SW 1271 (cell line): ENCODE measurements around the gene PHACTR1.
"Not testable (repeated sequence)": the region's sequence is repeated elsewhere in the genome, so short reads cannot be mapped to it uniquely, and the experiment has no call there.

Experiments used
- DNase-seq, 2 experiments: peaks; one replicate each; lab custom pipeline; 2025; lab: John Stamatoyannopoulos, UW

Gene PHACTR1

DNA sequence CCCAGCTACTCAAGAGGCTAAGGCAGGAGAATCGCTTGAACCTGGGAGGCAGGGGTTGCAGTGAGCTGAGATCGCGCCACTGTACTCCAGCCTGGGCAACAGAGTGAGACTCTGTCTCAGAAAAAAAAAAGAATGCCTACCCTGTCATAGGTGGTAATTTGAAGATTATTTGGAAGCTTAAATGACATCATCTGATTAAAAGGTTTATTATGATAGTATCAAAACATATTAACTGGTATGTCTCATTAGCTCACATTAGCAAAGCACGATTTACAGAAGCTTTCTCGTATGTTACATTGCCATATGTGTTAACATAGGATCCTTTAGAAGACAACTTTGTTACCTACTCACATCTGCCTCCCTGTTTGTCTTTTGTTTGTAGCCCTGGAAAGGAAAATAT, 443.3 kb downstream of the PHACTR1 start:
- DNase-seq = not testable (repeated sequence)

DNA sequence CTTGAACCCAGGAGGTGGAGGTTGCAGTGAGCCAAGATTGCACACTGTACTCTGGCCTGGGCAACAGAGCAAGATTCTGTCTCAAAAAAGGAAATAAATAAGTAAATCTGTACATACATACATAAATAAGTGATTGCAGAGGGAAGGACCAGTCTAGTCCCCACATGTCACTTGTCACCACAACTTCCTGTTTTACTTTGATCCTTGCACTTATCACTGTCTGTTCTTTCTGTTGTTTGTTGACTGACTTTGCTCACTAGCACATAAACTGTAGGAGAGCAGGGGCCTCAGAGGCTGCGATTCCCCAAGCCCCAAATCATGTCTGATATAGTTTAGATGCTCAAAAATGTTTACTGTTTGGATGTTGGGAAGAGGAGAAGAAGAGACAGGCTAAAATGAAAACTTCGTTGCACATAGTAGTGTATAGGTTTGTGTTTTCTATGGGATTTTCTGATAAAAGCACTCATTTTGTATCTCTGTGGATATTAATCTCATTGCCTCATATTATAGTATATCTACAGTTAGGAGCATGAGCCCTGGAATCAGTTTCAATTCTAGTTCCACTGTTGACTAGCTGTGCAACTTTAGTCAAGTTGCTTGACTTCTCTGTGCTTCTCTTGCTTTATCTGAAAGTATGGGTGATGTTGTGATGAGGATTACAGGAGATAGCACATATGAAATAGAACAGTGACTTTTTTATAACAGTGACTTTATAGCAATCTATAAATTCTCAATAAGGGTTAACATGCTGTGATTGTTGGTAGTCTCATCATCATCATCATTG, 446.8 kb downstream of the PHACTR1 start:
- no peak for DNase-seq

DNA sequence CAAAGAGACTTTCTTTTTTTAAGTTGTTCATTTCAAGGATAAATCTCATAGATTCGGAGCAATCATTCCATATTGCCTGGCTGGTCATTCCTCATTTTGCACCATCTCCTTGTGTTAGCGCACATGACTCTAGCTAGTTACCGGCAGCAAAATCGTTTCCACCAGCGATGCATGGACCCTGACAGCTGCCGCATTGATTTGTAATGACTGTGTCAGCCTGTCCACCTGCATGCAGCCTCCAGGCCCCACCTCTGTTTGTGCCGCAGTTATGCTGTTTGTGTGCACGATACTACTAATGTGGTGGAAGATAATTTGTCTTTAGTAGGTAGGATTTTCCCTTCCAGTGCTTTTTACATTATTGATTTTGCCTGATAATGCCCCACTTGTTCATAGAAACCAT, 447.7 kb downstream of the PHACTR1 start:
- DNase-seq = no peak

DNA sequence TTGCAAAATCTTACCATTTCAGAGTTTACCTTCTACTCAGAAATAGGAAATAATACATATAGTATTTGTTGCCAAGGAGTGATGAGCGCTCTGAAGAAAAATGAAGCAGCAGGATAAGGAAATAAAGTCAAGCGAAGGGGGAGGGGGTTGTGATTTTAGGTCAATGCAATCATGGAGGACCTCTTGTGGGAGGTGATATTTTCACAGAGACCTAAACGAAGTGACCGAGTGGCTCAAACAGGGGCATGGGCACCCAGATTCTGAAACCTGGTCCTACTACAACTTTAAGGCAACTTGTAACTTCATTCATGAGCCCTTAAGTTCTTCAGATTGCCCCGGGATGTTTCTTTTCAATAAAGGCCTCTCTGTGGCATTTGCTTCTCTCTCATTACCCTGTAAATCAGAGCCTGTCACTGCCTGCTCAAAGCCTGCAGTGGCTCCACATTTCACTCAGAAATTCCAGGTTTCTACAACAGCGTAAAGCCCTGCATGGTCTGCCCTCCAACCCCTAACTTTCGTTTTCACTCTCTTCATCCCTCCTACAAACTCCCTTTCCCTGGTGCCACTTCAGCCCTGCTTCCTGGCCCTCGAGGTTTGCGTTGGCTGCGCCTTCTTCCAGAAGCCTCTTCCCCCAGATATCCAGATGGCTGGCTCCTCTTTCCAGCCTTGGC, 449.1 kb downstream of the PHACTR1 start:
- no peak for DNase-seq

DNA sequence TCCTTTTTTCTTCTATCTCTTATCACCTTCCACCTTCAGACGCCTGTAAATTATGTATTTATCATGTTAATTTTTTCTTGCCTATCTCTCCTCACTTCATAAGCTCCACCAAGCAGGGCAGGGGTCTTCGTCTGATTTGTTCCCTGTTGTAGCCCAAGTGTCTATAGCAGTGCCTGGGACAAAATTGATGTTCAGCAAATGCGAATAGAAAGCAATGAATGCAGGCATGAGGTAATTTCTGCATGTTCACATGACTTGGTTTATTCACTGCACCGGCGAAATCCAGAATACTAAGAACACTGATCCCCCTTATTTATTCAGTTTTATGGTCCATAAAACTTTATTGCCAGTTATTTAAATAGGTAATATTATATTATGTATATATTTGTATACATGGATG, 449.7 kb downstream of the PHACTR1 start:
- no peak for DNase-seq

DNA sequence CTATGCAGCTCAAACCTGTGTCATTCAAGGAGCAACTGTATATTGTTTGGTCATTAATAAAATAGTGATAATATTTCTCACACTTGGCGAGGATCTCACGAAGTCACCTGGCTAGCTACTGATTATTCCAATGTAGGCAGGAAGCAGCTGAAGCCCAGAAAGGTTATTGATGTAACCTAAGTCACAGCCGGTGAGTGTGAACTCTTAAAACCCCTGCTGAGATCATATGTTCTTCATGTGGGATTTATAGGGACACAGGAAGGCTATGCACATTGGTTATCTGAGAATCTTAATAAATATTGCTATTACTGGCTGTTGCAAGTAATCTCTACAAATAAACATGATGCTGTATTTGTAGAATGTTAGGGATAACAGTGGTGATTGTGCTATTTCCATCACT, 450.3 kb downstream of the PHACTR1 start:
- no peak for DNase-seq

DNA sequence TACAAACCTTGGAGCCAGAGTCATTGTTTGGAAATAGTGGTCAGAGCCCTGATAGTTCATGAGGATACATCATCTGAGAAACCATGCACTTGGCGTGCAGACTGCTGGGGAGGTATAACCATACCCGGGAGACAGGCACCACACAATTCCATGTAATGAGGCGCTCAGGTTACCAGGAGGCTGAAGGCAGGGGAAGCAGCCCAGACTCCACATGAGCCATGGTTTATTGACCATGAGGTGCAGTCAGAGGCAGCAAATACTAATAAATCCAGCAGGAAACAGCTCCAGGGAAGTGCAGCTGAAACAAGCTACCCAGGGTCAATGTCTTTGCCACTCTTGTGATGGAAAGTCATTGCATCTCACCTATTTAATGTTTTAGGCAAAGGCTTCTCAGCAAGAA, 455.7 kb downstream of the PHACTR1 start:
- DNase-seq = no peak

DNA sequence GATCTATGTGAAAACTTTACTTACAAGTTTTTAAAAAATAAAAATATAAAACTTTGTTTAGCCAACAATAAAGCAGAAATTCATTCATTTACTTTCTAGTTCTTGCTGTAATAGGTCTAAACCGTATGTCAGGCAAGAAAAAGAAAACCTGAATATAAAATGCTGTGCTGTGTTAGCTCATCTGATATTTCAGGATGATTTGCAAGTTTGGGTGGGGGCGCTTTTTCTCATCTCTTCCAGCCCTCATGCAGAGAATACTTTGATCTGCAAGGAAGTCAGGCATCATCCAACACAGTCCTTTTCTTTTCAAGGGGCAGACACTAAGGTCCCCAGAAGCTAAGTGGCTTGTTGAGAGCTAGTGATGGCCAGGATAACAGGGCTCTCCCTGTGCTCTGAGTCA, 458.5 kb downstream of the PHACTR1 start:
- DNase-seq = no peak

DNA sequence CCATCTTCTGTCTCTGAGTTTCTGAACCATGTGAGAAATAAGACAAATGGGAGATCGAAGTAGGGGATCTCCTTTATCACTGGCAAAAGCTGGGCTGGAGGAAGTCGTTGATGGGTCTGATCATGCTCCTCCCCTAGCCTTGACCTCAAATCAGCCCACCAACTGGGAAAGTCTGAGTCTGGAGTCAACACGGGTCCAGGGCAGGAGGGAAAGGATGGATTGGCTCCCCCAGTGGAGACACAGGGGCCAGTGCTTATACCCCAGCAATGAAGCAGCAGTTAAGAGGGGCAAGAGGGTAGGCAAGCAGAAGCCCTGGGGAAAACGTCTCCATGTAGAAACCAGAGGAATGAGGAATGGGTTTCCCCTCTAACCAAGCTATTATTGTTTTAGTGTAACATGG, 459.2 kb downstream of the PHACTR1 start:
- DNase-seq = no peak

DNA sequence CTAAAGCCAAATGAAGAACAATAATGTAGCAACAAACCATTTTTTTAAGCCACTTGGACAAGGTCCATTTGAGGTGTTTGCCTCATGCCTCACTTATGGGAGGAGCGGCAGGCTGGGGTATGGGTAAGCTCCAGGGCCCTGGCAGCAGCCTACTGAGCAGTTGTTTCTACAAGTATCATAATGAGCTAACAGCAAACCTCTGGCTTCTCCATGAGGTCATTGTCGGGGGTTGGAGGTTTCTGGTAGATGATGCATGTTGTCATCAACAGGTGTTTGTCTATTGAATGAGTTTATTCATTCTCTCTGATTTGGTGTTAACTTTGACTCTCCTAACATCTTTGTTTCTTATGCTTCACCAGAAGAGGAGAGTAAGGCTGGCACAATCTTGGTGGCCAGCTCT, 461.1 kb downstream of the PHACTR1 start:
- DNase-seq = no peak

DNA sequence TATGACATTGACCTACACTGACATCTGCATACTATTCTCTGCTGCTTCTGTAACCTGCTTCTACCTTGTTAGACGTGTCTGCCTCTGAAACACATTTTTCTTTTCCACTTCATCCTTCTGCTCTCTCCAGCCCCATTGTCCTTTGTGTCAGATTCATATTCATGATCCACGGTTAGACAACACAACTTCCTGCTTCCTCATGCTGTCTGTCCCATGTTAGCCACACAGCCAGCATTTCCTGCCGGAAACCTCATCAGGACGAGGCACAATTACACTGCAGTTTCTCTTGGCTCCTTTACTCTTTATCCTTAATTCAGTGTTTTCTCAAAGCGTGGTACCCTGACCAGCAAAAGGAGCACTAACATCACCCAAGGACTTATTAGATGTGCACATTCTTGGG, 461.5 kb downstream of the PHACTR1 start:
- no peak for DNase-seq

DNA sequence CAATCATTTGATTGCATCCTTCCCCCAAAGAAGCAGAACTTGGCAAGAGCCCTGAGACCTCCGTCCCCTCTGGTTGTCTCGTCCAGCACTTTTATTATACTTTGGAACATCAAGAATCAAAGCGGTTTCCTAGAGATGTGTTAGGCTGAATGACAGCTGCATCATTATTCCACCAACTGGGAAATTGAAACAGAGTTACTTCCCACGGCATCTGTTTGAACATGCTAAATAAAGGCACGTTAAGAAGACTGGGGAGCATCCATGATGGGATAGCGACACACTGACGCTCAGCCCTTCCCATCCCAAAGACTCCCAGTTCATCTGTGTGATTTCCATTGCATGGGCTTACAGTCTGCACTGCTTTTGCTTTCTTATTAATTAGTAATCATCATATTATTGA, 464.0 kb downstream of the PHACTR1 start:
- no peak for DNase-seq

DNA sequence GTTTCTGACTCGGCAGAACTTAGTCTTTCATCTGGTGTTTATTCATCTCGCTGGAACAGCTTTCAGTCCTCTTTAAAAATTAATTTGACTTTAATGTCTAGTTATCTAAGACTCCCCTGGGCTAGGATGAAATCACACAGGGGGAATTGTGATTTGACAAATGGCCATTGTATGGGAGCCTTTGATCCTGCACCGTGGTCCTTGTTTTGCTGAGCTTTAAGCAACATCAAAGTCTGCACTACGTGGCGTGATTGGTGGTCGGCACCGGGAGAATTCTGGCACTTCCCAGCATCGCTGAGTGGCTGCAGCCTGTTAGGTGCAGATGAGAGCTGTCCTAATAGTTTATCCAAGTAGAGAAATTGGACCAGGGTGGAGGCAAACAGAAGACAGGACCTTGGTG, 464.8 kb downstream of the PHACTR1 start:
- DNase-seq = no peak

DNA sequence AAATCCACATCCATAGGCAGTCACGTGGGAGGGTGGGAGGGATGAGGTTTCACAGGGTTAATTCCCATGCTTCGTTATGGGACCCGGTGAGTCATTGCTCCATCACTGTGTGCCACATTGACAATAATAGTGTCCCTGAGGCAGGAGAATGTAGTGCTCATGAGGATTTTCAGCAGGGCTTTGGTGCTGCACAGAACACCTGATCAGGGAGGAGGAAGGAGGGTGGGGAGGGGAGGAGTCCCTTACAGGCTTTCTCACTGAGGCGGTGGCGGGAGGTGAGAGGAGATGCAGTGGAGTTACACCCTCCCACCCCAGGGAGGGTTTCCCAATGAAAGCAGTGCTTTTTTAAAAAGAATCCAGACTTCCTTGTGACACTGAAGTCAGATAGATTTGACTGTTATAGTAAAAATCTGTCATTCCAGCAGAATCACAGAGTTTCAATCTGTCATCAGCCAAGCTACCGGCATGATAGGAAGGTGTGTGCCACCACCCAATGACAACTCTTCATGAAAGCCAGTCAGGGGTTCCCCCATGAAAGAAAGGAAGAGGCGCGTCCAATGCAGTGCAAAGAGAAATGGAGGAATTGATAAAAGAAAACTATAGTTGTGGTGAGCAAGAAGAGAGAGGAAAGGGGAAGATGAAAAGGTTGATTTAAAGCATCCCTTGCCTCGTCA, 467.0 kb downstream of the PHACTR1 start:
- DNase-seq = no peak

DNA sequence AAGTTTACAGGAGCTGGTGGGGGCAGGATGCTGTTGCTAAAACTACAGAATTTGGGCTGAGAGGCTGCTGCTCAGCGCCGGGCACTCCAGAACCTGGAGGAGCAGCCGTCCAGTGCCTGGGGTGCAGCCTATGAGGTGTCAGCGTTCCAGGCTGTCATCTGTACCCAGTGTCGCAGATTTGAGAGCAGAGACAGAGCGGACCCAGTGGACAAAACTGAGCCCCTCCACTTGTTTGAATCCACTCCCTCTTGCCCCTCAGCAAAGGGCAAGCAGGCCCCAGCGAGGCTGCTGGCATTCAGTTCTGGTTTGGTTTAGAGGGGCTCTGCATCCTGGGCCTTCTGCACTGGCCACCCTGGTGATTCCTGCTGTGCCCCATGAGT, 467.5 kb downstream of the PHACTR1 start:
- no peak for DNase-seq

DNA sequence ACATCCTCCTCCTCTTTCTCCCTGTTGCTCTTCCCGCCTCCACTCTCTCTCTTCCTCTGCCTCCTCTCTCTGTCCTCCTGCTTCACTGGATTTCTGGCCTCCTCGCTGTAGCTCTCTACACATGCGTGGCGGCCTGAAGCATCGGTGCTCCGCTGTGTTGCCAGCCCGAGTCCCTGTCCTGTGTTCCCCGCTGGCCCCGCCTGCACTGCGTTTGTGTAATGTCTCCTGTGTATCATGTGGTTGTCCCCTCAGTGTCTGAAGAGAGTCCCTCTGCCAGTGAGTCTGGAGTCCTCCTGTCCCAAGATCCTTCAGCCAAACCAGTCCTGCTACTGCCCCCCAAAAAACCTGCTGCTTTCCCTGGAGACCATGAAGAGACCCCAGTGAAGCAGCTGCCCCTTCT, 468.0 kb downstream of the PHACTR1 start:
- DNase-seq = no peak

DNA sequence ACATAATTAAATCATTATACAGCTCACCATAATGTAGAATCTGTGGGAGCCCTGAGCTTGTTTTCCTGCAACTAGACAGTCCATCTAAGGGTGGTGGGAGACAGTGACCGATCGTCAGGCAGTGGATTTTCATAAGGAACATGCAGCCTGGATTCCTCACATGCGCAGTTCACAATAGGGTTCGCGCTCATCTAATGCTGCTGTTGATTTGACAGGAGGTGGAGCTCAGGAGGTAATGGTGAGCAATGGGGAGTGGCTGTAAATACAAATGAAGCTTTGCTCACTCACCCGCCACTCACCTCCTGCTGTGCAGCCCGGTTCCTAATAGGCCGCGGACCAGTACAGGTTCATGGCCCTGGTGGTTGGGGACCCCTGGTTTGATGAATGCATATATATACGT, 470.3 kb downstream of the PHACTR1 start:
- DNase-seq = no peak

DNA sequence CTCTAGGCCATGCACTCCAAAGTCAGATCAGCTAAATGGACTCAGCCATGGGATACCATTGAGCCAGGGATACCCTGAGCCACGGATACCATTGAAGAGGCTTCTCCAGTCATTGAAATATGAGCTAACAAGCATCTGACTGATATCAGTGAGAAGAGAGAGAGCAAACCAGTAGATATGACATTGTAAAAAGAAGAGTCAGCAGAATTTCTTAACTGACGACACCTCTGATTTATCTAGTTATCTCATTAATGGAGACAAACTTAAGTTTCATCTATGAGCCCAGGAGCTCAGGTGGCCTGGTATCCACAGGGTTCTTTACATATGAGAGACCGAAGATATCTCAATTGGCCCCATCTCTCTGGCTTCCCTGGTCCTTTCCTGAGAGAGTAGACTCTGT, 471.1 kb downstream of the PHACTR1 start:
- DNase-seq = no peak

DNA sequence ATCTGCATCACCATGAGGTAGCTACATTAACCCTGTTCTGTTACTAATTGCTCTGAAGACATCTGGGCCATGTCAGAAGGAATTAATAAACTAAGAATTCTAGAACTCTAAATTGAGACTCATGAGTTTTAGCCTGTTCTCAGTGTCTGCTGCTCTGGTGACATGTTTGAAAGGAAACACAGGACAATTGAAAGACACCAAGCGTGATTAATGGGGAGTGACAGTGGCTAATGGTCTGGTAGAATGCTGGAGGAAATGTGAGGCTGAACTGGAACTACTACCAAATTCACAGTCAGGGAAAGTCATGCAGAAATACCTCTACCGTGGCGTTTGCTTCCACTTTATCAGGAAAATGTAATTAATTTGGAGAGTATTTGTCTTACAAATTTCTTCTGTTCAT, 471.7 kb downstream of the PHACTR1 start:
- DNase-seq = no peak

DNA sequence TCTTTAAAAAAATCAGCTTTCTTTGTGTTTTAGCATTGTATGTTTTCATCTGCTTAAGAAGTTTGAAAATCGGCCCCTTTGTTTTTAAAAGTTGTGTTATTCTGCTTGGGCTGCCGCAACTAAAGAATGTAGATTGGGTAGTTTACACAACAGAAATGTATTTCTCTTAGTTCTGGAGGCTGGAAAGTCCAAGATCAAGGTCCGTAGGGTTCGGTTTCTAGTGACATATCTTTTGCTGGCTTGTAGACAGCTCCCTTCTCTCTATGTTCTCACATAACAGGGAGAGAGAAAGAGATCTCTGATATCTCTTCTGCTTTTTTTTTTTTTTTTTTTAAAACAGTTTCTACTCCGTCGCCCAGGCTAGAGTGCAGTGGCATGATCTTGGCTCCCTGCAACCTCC, 473.1 kb downstream of the PHACTR1 start:
- no peak for DNase-seq

DNA sequence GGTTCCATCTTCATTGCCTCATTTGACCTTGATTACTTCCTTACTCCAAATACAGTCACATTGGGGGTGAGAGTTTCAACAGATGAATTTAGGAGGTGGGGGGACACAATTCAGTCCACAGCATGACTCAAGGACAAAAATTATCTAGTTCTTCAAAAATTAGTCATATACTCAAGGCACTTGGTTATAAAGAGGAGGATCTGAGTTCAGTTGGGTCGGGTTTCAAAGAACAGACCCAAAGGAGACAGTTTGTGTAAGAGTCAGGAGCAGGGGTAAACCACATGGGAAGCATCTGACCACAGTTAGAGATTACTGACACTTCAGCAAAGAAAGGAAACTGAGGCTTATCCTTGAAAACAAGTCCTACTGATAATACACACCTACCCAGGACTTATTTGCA, 473.8 kb downstream of the PHACTR1 start:
- no peak for DNase-seq

DNA sequence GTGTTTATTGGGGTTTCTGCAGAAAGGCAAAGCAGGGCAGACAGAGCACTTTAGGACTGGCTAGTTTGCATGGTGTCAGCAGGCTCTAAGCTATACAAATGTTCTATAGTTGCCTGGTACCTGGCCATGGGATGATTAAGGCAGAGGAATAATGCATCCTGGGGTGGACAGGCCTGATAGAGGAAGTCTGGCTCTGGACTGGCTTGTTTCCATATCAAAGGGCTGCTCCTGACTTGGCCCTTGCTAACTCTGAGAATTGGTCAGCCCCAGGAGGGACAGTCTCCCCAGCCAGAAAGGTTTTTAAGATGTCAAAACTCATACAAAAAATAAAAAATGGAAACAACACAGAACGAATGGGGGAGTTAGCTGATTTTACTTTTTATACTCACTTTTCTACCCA, 474.9 kb downstream of the PHACTR1 start:
- no peak for DNase-seq

DNA sequence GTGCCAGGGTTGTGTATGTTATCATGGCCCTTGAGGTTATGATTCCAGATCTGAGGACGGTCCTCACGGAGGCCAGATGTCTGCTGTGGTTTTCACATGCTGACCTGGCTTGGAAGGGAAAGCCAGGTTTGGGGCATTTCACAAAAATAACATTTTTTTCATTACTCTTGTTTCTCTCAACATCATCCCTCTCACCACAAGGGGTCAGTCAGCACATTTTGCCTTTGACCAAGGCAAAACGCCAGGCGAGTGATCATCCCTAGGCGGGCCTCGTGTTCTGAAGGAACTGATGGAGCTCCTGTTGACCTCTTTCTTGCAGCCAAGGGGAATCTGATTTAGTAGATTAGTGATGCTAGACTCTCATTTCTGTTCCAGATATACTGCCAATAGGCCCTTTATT, 478.3 kb downstream of the PHACTR1 start:
- DNase-seq = peak in 1 of 2 experiments; percentile 22
